B cell (primary cell): ENCODE results near the gene DLG2. TPM values are rescaled to one million over a fixed set of nuclear protein-coding genes. Genes with fewer than 3 reads are reported as not detected.

Experiments used
- ATAC-seq: fragments of 200-7000 bp; cut with Tn5 transposase; one replicate; pipeline ENCODE4 v1.10.0; 2021; ENCODE audit warnings: low read depth, mild to moderate bottlenecking, moderate number of reproducible peaks, moderate library complexity
- CTCF ChIA-PET: fragments of 350-600 bp; sonication (Branson Sonifier 250); formaldehyde crosslinking; loops from one replicate; lab custom pipeline; 2021; ENCODE audit warnings: antibody characterized with exemption, inconsistent platforms; lab: Charles Lee
- POLR2A ChIA-PET: fragments of 350-600 bp; sonication (Branson Sonifier 250); formaldehyde crosslinking; loops from one replicate; lab custom pipeline; 2021; ENCODE audit warnings: antibody characterized with exemption; lab: Charles Lee
- DNase-seq: peaks from one replicate; pipeline ENCODE4 v3.0.0; 2013
- H2AFZ ChIP-seq: 2 replicates; pipeline ENCODE4 v1.6.1; 2012; ENCODE audit warnings: mild to moderate bottlenecking, low read depth, low read length; ENCODE audit not compliant: insufficient read depth, poor library complexity, severe bottlenecking
- H3K27ac ChIP-seq, 2 donors: 1 replicate in 1 of 2; 2 replicates in 1 of 2; pipeline ENCODE4 v1.5.1; 2012 to 2013; ENCODE audit warnings: low read length in 2 of 2, mild to moderate bottlenecking in 2 of 2, moderate library complexity in 1 of 2
- H3K27me3 ChIP-seq, 4 experiments: fragments of 200-600 bp in 1 of 4; sonication (generic) in 1 of 4; replicated peaks in 1 of 4; 1 replicate in 2 of 4; 2 replicates in 2 of 4; pipeline versions ENCODE4 v1.6.1 to v1.7.0; 2013 to 2016; ENCODE audit warnings: low read length in 3 of 4, mild to moderate bottlenecking in 2 of 4, mixed read lengths in 1 of 4, moderate library complexity in 1 of 4; ENCODE audit not compliant: insufficient read depth in 4 of 4, control insufficient read depth in 3 of 4; ENCODE audit errors: control extremely low read depth in 1 of 4
- H3K36me3 ChIP-seq, 2 experiments: replicated peaks in 1 of 2; 1 replicate in 1 of 2; 2 replicates in 1 of 2; pipeline versions ENCODE4 v1.6.1 to v1.7.1; 2013; ENCODE audit warnings: low read length in 1 of 2; ENCODE audit not compliant: insufficient read depth in 2 of 2, control insufficient read depth in 1 of 2; ENCODE audit errors: control extremely low read depth in 1 of 2, extremely low read depth in 1 of 2
- H3K4me1 ChIP-seq, 2 donors: fragments of 200-600 bp in 1 of 2; sonication (generic) in 1 of 2; 1 replicate in 1 of 2; 2 replicates in 1 of 2; pipeline versions ENCODE4 v1.5.1 to v1.6.1; 2013 to 2017; ENCODE audit warnings: low read length in 2 of 2; ENCODE audit not compliant: control insufficient read depth in 2 of 2, insufficient read depth in 2 of 2
- H3K4me2 ChIP-seq: replicated peaks from 2 replicates; pipeline ENCODE3; 2012; ENCODE audit warnings: mild to moderate bottlenecking, low read depth, low read length; ENCODE audit not compliant: poor library complexity, severe bottlenecking
- H3K4me3 ChIP-seq, 5 experiments: fragments of 200-600 bp in 1 of 5; sonication (generic) in 1 of 5; 1 replicate in 3 of 5; 2 replicates in 2 of 5; pipeline versions ENCODE4 v1.5.1 to v1.7.0; 2011 to 2016; ENCODE audit warnings: low read length in 4 of 5, mild to moderate bottlenecking in 4 of 5, low read depth in 2 of 5, control low read depth in 1 of 5, moderate library complexity in 1 of 5; ENCODE audit not compliant: insufficient read depth in 1 of 5; ENCODE audit errors: control extremely low read depth in 1 of 5, extremely low read depth in 1 of 5
- H3K79me2 ChIP-seq: fragments of 200-600 bp; sonication (generic); one replicate; pipeline ENCODE4 v1.6.0; 2016; ENCODE audit warnings: low read length; ENCODE audit not compliant: control insufficient read depth, insufficient read depth
- H3K9ac ChIP-seq: fragments of 200-600 bp; sonication (generic); 2 replicates; pipeline ENCODE4 v1.6.1; 2017; ENCODE audit warnings: mild to moderate bottlenecking, low read length, moderate library complexity
- H3K9me3 ChIP-seq, 3 donors: one replicate each; pipeline versions ENCODE4 v1.6.1 to v1.7.1; 2013; ENCODE audit warnings: low read length in 2 of 3; ENCODE audit not compliant: control insufficient read depth in 2 of 3, insufficient read depth in 1 of 3; ENCODE audit errors: control extremely low read depth in 1 of 3
- H4K20me1 ChIP-seq: 2 replicates; pipeline ENCODE4 v1.6.0; 2012; ENCODE audit warnings: mild to moderate bottlenecking, low read length; ENCODE audit not compliant: insufficient read depth, control insufficient read depth, poor library complexity, severe bottlenecking
- H3K27ac Mint-ChIP-seq: one replicate; pipeline ENCODE4 v1.8.0; 2021; ENCODE audit warnings: mixed read lengths
- H3K27me3 Mint-ChIP-seq: one replicate; pipeline ENCODE4 v1.8.0; 2021; ENCODE audit warnings: mixed read lengths
- H3K4me1 Mint-ChIP-seq: one replicate; pipeline ENCODE4 v1.8.0; 2021; ENCODE audit warnings: mixed read lengths
- H3K4me3 Mint-ChIP-seq: one replicate; pipeline ENCODE4 v1.8.0; 2021; ENCODE audit warnings: mixed read lengths
- H3K9me3 Mint-ChIP-seq: one replicate; pipeline ENCODE4 v1.8.0; 2022; ENCODE audit warnings: mixed read lengths; ENCODE audit not compliant: insufficient read depth
- CTCF ChIP-seq: fragments of 200-600 bp; IDR thresholded peaks from one replicate; pipeline ENCODE4 v1.8.0; 2022; ENCODE audit warnings: antibody characterized with exemption, mild to moderate bottlenecking
- EZH2 ChIP-seq: IDR thresholded peaks from 2 replicates; pipeline ENCODE4 v1.6.1; 2012; ENCODE audit warnings: borderline replicate concordance, low read depth, mild to moderate bottlenecking, moderate library complexity, low read length; ENCODE audit not compliant: insufficient read depth, poor library complexity, severe bottlenecking
- WGBS: methylation state at CpG from one replicate; pipeline ENCODE4 v1.1.5; 2013; ENCODE audit warnings: missing lambda C conversion rate; ENCODE audit not compliant: insufficient coverage; 5-methylcytosine and 5-hydroxymethylcytosine counted together
- intact Hi-C: fragments of 100-400 bp; cut with micrococcal nuclease; formaldehyde crosslinking; loops from one replicate; pipeline ENCODE4 v1.10.0; 2022
- polyA plus RNA-seq: library from polyadenylated mRNA; depleted of rRNA; stranded (reverse); fragments of >200 nt; gene quantifications from 2 replicates; pipeline ENCODE4 v1.2.3, GENCODE V29; 2012
- total RNA-seq, 2 donors: library from RNA; stranded (reverse); fragments of 120-200 nt in 1 of 2; gene quantifications; 1 replicate in 1 of 2; 2 replicates in 1 of 2; pipeline versions ENCODE4 v1.2.3 to v1.2.4, GENCODE V29; 2013 to 2022

DLG2 gene
- total and polyA plus RNA-seq, 2 donors (not counting 1 experiment from before 2014, with no cell fraction given): 0.54 to 5.4 TPM

DNA sequence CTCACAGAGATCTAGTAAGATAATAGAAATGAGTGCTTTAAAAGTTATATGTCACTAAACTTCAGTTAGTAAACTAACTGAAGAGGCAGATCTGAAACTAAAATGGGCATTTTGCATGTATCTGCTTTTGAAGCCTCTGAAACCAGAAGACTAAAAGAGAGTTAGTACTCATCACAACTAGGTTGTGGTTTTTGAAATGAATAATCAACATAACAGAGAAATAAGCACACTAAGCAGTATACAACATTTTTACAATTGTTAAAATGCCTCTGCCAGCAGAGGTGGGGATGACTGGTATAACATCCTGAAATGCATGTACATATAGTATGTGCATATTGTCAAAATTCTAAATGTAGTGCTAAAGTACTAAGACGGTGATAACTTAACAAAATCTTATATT is 564.5 kb downstream of the DLG2 start:
- WGBS: no CpG with 5 or more reads among the region's 1 CpG
- TF ChIP-seq EZH2 (no peak), CTCF (no peak)

GRCh38 chr11:85052636-85053035 is 574.5 kb downstream of the DLG2 start:
- no peaks in the 10 kb centered on the region for H3K4me1 Mint-ChIP-seq
- Histone ChIP-seq H2AFZ (no peak overlapping the region), H4K20me1 (no peaks in the 10 kb centered on the region), H3K79me2 (no peaks in the 10 kb centered on the region), H3K4me1 (no peaks in the 10 kb centered on the region), H3K4me2 (no peak overlapping the region), H3K9me3 (no peaks in the 10 kb centered on the region), H3K36me3 (no peaks in the 10 kb centered on the region), H3K27me3 (no peaks in the 10 kb centered on the region), H3K4me3 (no peak overlapping the region), H3K9ac (no peak overlapping the region), H3K27ac (no peak overlapping the region)
- no peak for ATAC-seq
- ChIA-PET CTCF (no interaction called here), POLR2A (no interaction called here)
- H3K4me3 Mint-ChIP-seq: no peak overlapping the region
- WGBS: no CpG with 5 or more reads among the region's 3 CpGs
- no peak overlapping the region for H3K27ac Mint-ChIP-seq
- TF ChIP-seq EZH2 (no peak), CTCF (no peak)
- no peaks in the 10 kb centered on the region for H3K9me3 Mint-ChIP-seq
- H3K27me3 Mint-ChIP-seq: no peaks in the 10 kb centered on the region
- intact Hi-C loops: no loop called here
- no peak for DNase-seq

More for the DNA sequence above, 564.5 kb downstream of the DLG2 start:
- Mint-ChIP-seq H3K4me3 (no peak overlapping the region), H3K9me3 (no peaks in the 10 kb centered on the region), H3K27ac (no peak overlapping the region), H3K27me3 (no peaks in the 10 kb centered on the region), H3K4me1 (peaks cover 8% of the 10 kb centered on the region)
- DNase-seq (no peak), ATAC-seq (no peak)
- intact Hi-C loops: no loop called here
- POLR2A ChIA-PET: no interaction called here
- no peaks in the 10 kb centered on the region for H3K27me3 ChIP-seq
- no peaks in the 10 kb centered on the region for H4K20me1 ChIP-seq
- no peak overlapping the region for H3K9ac ChIP-seq
- no peak overlapping the region for H3K4me3 ChIP-seq
- H3K4me1 ChIP-seq: no peaks in the 10 kb centered on the region
- H3K36me3 ChIP-seq: no peaks in the 10 kb centered on the region
- no peak overlapping the region for H3K27ac ChIP-seq
- no peak overlapping the region for H2AFZ ChIP-seq
- H3K9me3 ChIP-seq: no peaks in the 10 kb centered on the region
- CTCF ChIA-PET: no interaction called here
- no peaks in the 10 kb centered on the region for H3K79me2 ChIP-seq
- no peak overlapping the region for H3K4me2 ChIP-seq
